K562 (cell line): Measurements from ENCODE around the gene DAB1. TPM values are rescaled to one million over a fixed set of nuclear protein-coding genes. Genes with fewer than 3 reads are reported as not detected.
A peak's percentile ranks its signal among the peaks of the same experiment; 100 is the strongest.

Experiments used
- ATAC-seq: fragments of 200-7000 bp; cut with Tn5 transposase; 3 replicates; pipeline ENCODE4 v1.9.1; 2020; ENCODE audit warnings: moderate library complexity
- BruUV-seq: library from RNA; stranded (reverse); fragments of 400-500 nt; replicated peaks from 2 replicates; lab custom pipeline; 2021; lab: Mats Ljungman, UMichigan
- CTCF ChIA-PET: fragments of 300-600 bp; formaldehyde crosslinking; extraction: SDS; loops from one replicate; lab custom pipeline; 2021; ENCODE audit warnings: low intra/inter-chr PET ratio; lab: Yijun Ruan, JAX
- POLR2A ChIA-PET: fragments of 300-600, 350-650 bp; sonication (Branson Sonifier 250); formaldehyde crosslinking; extraction: SDS; loops from one replicate; lab custom pipeline; 2021; ENCODE audit warnings: antibody characterized with exemption, inconsistent platforms; lab: Yijun Ruan, JAX
- DNase-seq, 4 experiments: peaks; one replicate each; pipeline versions ENCODE4 v3.0.0 to v3.0.0-alpha.2; 2011 to 2018; ENCODE audit warnings: low spot score in 3 of 4, mixed read lengths in 3 of 4; ENCODE audit errors: extremely low read depth in 1 of 4
- FAIRE-seq: peaks from 2 replicates; lab custom pipeline; 2011; peaks lifted over from hg19 to GRCh38; lab: Jason Lieb, UNC
- H2AFZ ChIP-seq: 2 replicates; pipeline ENCODE4 v1.6.0; 2011; ENCODE audit warnings: low read depth, low read length, control low read depth, inconsistent platforms
- H3K27ac ChIP-seq: fragments of 200-600 bp; 3 replicates; pipeline ENCODE4 v1.8.0; 2011; ENCODE audit warnings: low read depth, mild to moderate bottlenecking, control low read depth, inconsistent platforms, low read length, moderate library complexity, mixed read lengths; ENCODE audit errors: extremely low read depth
- H3K27me3 ChIP-seq, 2 experiments: fragments of 300-600 bp in 1 of 2; 2 replicates in 1 of 2; 3 replicates in 1 of 2; pipeline versions ENCODE4 v1.6.0 to v1.8.0; 2011; ENCODE audit warnings: inconsistent platforms in 2 of 2, low read length in 2 of 2, mild to moderate bottlenecking in 1 of 2, mixed read lengths in 1 of 2, moderate library complexity in 1 of 2; ENCODE audit not compliant: control insufficient read depth in 2 of 2, insufficient read depth in 2 of 2
- H3K36me3 ChIP-seq: fragments of 300-600 bp; 3 replicates; pipeline ENCODE4 v1.8.0; 2011; ENCODE audit warnings: mild to moderate bottlenecking, low read length, inconsistent platforms; ENCODE audit not compliant: control insufficient read depth, insufficient read depth
- H3K4me1 ChIP-seq, 2 experiments: fragments of 200-600 bp in 1 of 2; replicated peaks in 1 of 2; 2 replicates in 1 of 2; 3 replicates in 1 of 2; pipeline versions ENCODE4 v1.5.1 to v1.8.0; 2011; ENCODE audit warnings: inconsistent platforms in 2 of 2, low read length in 2 of 2, mild to moderate bottlenecking in 1 of 2, mixed read lengths in 1 of 2, moderate library complexity in 1 of 2; ENCODE audit not compliant: control insufficient read depth in 2 of 2, insufficient read depth in 2 of 2
- H3K4me2 ChIP-seq: 2 replicates; pipeline ENCODE4 v1.6.1; 2011; ENCODE audit warnings: low read length, control low read depth, inconsistent platforms, mixed read lengths; ENCODE audit not compliant: insufficient read depth
- H3K4me3 ChIP-seq: fragments of 200-600 bp; sonication (generic), shearing (Covaris generic); 2 replicates; pipeline ENCODE4 v1.5.1; 2016; ENCODE audit warnings: control low read depth, inconsistent platforms
- H3K79me2 ChIP-seq: fragments of 200-600 bp; 3 replicates; pipeline ENCODE4 v1.8.0; 2011; ENCODE audit warnings: low read length, inconsistent platforms; ENCODE audit not compliant: control insufficient read depth, insufficient read depth
- H3K9ac ChIP-seq, 2 experiments: 2 replicates each; pipeline versions ENCODE4 v1.6.0 to v1.6.1; 2011; ENCODE audit warnings: low read depth in 2 of 2, low read length in 2 of 2, control low read depth in 1 of 2, inconsistent platforms in 1 of 2, mild to moderate bottlenecking in 1 of 2, mixed read lengths in 1 of 2; ENCODE audit not compliant: insufficient read depth in 1 of 2
- H3K9me1 ChIP-seq: one replicate; pipeline ENCODE4 v1.6.0; 2011; ENCODE audit warnings: inconsistent platforms, mild to moderate bottlenecking, low read length, moderate library complexity; ENCODE audit not compliant: control insufficient read depth, insufficient read depth
- H3K9me3 ChIP-seq: replicated peaks from 2 replicates; pipeline ENCODE4 v1.5.1; 2011; ENCODE audit warnings: low read depth, low read length, inconsistent platforms; ENCODE audit not compliant: control insufficient read depth, insufficient read depth
- H4K20me1 ChIP-seq: replicated peaks from 2 replicates; pipeline ENCODE4 v1.6.1; 2011; ENCODE audit warnings: low read length, inconsistent platforms, mixed read lengths; ENCODE audit not compliant: control insufficient read depth, insufficient read depth
- BRD4 ChIP-seq: fragments of 200-600 bp; sonication (generic); IDR thresholded peaks from 2 replicates; pipeline ENCODE4 v1.6.1; 2017; ENCODE audit warnings: inconsistent platforms
- C11orf30 ChIP-seq: fragments of 450-650 bp; IDR thresholded peaks from 2 replicates; pipeline ENCODE4 v1.6.1; 2016; ENCODE audit warnings: low read depth, mild to moderate bottlenecking
- CBX1 ChIP-seq: sonication (generic); IDR thresholded peaks from 2 replicates; pipeline ENCODE4 v1.6.1; 2016; ENCODE audit warnings: antibody characterized with exemption, low read depth, mild to moderate bottlenecking
- FOSL1 ChIP-seq: fragments of 200-800 bp; sonication (Bioruptor generic); conservative IDR thresholded peaks from 2 replicates; pipeline ENCODE4 v1.6.1; 2016; ENCODE audit warnings: missing genetic modification characterization, missing compliant biosample characterization
- FOXM1 ChIP-seq, 2 experiments: fragments of 450-650 bp in 1 of 2; sonication (generic) in 1 of 2; formaldehyde crosslinking in 1 of 2; IDR thresholded peaks; 2 replicates each; pipeline versions ENCODE4 v1.6.1 to v1.9.0; 2017 to 2022; ENCODE audit warnings: low read depth in 2 of 2, mild to moderate bottlenecking in 2 of 2, missing genetic modification reagents in 1 of 2, moderate library complexity in 1 of 2
- HNRNPL ChIP-seq: fragments of 200-400 bp; formaldehyde crosslinking; IDR thresholded peaks from 2 replicates; pipeline ENCODE4 v1.6.1; 2017; ENCODE audit warnings: low read depth, mild to moderate bottlenecking, low read length
- KAT2B ChIP-seq: IDR thresholded peaks from one replicate; pipeline ENCODE4 v1.6.1; 2012; ENCODE audit warnings: low read depth, mild to moderate bottlenecking, control low read depth, inconsistent platforms, low read length, moderate library complexity
- LEF1 ChIP-seq: fragments of 450-650 bp; IDR thresholded peaks from 2 replicates; pipeline ENCODE4 v1.6.1; 2016; ENCODE audit warnings: mild to moderate bottlenecking
- MAFF ChIP-seq: IDR thresholded peaks from 2 replicates; pipeline ENCODE4 v1.6.1; 2012; ENCODE audit warnings: low read length, improper control_type of control experiment
- MAFG ChIP-seq: fragments of 450-650 bp; conservative IDR thresholded peaks from 2 replicates; pipeline ENCODE4 v1.6.1; 2016; ENCODE audit warnings: missing genetic modification characterization, missing compliant biosample characterization
- MAFK ChIP-seq: IDR thresholded peaks from 2 replicates; pipeline ENCODE4 v1.6.1; 2011; ENCODE audit warnings: low read length, improper control_type of control experiment
- PML ChIP-seq: IDR thresholded peaks from 2 replicates; pipeline ENCODE4 v1.6.1; 2012; ENCODE audit warnings: low read length, inconsistent platforms
- RBM22 ChIP-seq: fragments of 200-400 bp; formaldehyde crosslinking; IDR thresholded peaks from 2 replicates; pipeline ENCODE4 v1.6.1; 2018; ENCODE audit warnings: low read length, low read depth; ENCODE audit not compliant: poor library complexity, severe bottlenecking
- TEAD4 ChIP-seq, 2 experiments: sonication (generic) in 1 of 2; formaldehyde crosslinking in 1 of 2; IDR thresholded peaks; 2 replicates each; pipeline versions ENCODE4 v1.6.1 to v1.8.0; 2012 to 2022; ENCODE audit warnings: borderline replicate concordance in 1 of 2, inconsistent platforms in 1 of 2, low read length in 1 of 2, mild to moderate bottlenecking in 1 of 2, missing genetic modification reagents in 1 of 2
- U2AF2 ChIP-seq: fragments of 200-400 bp; formaldehyde crosslinking; optimal IDR thresholded peaks from 2 replicates; pipeline ENCODE3; 2017; ENCODE audit warnings: low read depth, mild to moderate bottlenecking, low read length
- ZNF316 ChIP-seq: fragments of 450-650 bp; IDR thresholded peaks from 2 replicates; pipeline ENCODE4 v1.6.1; 2016
- ZNF717 ChIP-seq: fragments of 250-450 bp; sonication (Bioruptor Pico); IDR thresholded peaks from 2 replicates; pipeline ENCODE4 v1.5.0; 2021
- ZNF77 ChIP-seq: fragments of 250-450 bp; sonication (Bioruptor Pico); IDR thresholded peaks from 2 replicates; pipeline ENCODE4 v1.5.0; 2020
- WGBS: fragments of 100-300 bp; shearing (Covaris generic); methylation state at CpG from one replicate; pipeline ENCODE4 v1.1.6; 2016; ENCODE audit warnings: low coverage, mixed read lengths; ENCODE audit not compliant: insufficient coverage; ENCODE audit errors: missing lambda C conversion rate; 5-methylcytosine and 5-hydroxymethylcytosine counted together
- in situ Hi-C: fragments of 300-500 bp; cut with MboI; formaldehyde crosslinking; loops from 4 replicates; pipeline ENCODE4 v1.15.0; 2018; ENCODE audit warnings: inconsistent platforms, mixed read lengths
- intact Hi-C: fragments of 100-400 bp; cut with micrococcal nuclease; formaldehyde crosslinking; loops from 2 replicates; pipeline ENCODE4 v1.14.2; 2022
- polyA plus RNA-seq, 8 experiments: library from polyadenylated mRNA; depleted of rRNA in 4 of 8; stranded (reverse) in 5 of 8; unstranded in 3 of 8; fragments of >200 nt; fragmentation: Nextera tagmentation in 2 of 8; fragmentation: Illumina TruSeq in 1 of 8; extraction: Ambion mirVana in 2 of 8; extraction: Trizol in 1 of 8; gene quantifications; 2 replicates each; pipeline versions ENCODE4 v1.2.1 to v1.2.3, GENCODE V29; 2011 to 2014; ENCODE audit warnings: inconsistent platforms in 1 of 8, missing spikeins in 1 of 8
- total RNA-seq, 7 experiments: library from RNA; depleted of rRNA in 6 of 7; stranded (reverse); fragments of >200 nt in 6 of 7; fragmentation: Illumina TruSeq in 2 of 7; extraction: Trizol in 2 of 7; gene quantifications; 2 replicates each; pipeline versions ENCODE4 v1.2.1 to v1.2.3, GENCODE V29; 2011 to 2021; ENCODE audit warnings: low replicate concordance in 1 of 7
- TF ChIP-seq, protein P1 (sequence below): fragments of 250-450 bp; sonication (Bioruptor Pico); IDR thresholded peaks from 2 replicates; pipeline ENCODE4 v1.9.0; 2021; ENCODE audit warnings: mild to moderate bottlenecking, inconsistent platforms
- TF ChIP-seq, protein P2 (sequence below): fragments of 450-650 bp; conservative IDR thresholded peaks from 2 replicates; pipeline ENCODE4 v1.6.1; 2016; ENCODE audit warnings: missing genetic modification characterization, low read depth, mild to moderate bottlenecking, control low read depth, missing compliant biosample characterization
- TF ChIP-seq, protein P3 (sequence below), 2 experiments: fragments of 250-450 bp in 1 of 2; fragments of 450-650 bp in 1 of 2; sonication (Bioruptor Pico) in 1 of 2; IDR thresholded peaks; 2 replicates each; pipeline versions ENCODE4 v1.6.1 to v1.8.0; 2016 to 2021; ENCODE audit warnings: mild to moderate bottlenecking in 2 of 2, moderate library complexity in 2 of 2, missing compliant biosample characterization in 1 of 2, missing genetic modification characterization in 1 of 2

The DAB1 gene
- total and polyA plus RNA-seq, 9 of the 15 experiments (the other 6 are each of a cell fraction or from before 2014, with no cell fraction given), result not detected

DNA sequence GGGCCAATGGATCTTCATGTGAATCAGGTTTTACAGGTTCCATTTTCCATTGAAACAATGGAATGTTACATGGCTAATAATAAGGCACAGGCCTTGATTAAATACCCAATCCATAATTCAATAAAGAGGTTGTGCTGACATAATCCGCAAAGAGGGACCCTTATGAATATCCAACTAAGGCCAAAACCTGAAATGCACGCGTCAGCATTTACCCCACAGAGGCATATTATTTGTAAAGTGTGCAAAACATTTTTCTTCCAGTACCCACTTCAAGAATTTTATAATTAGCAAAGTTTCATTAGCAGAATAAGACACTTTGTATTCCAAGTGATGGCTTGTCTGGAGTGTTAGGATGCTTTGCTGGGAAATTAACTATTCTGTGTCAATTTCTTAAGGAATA lies 237.4 kb downstream of the DAB1 start:
- no TSS peak for BruUV-seq
- H3K9me3 ChIP-seq, result no peaks in the 10 kb centered on the region
- H4K20me1 ChIP-seq, result no peaks in the 10 kb centered on the region
- H3K27me3 ChIP-seq, result peaks cover 2 to 19% of the 10 kb centered on the region in 2 experiments; a peak in 4 of 5 replicates
- no peaks in the 10 kb centered on the region for H3K36me3 ChIP-seq
- DNase-seq (no peak), ATAC-seq (no peak), FAIRE-seq (no peak)
- H3K4me2 ChIP-seq, result no peak overlapping the region
- intact Hi-C loops (no loop called here), in situ Hi-C loops (no loop called here)
- H3K4me3 ChIP-seq, result no peak overlapping the region
- H3K79me2 ChIP-seq, result no peaks in the 10 kb centered on the region
- 0% methylated on average over 3 of the region's 3 CpGs for WGBS
- no peak overlapping the region for H2AFZ ChIP-seq
- no peaks in the 10 kb centered on the region for H3K9me1 ChIP-seq
- no peak overlapping the region for H3K27ac ChIP-seq
- no peaks in the 10 kb centered on the region for H3K4me1 ChIP-seq
- H3K9ac ChIP-seq, result no peak overlapping the region
- ChIA-PET POLR2A (no interaction called here), CTCF (no interaction called here)
- no peak for TF ChIP-seq BRD4
- no peak for TF ChIP-seq FOXM1 (IDR thresholded peaks at IDR 0.05; ENCODE audit: low read depth)
- TF ChIP-seq FOXM1 (CRISPR knock-in tag; IDR thresholded peaks at IDR 0.05; ENCODE audit: low read depth), result no peak
- no peak for TF ChIP-seq ZNF77
- no peak for TF ChIP-seq CBX1
- no peak for TF ChIP-seq U2AF2
- no peak for TF ChIP-seq TEAD4 (IDR thresholded peaks at IDR 0.05; ENCODE audit: low read length)
- no peak for TF ChIP-seq TEAD4 (CRISPR knock-in tag; IDR thresholded peaks at IDR 0.05; ENCODE audit: borderline replicate concordance)
- TF ChIP-seq FOSL1, result no peak
- TF ChIP-seq, protein P1, sequence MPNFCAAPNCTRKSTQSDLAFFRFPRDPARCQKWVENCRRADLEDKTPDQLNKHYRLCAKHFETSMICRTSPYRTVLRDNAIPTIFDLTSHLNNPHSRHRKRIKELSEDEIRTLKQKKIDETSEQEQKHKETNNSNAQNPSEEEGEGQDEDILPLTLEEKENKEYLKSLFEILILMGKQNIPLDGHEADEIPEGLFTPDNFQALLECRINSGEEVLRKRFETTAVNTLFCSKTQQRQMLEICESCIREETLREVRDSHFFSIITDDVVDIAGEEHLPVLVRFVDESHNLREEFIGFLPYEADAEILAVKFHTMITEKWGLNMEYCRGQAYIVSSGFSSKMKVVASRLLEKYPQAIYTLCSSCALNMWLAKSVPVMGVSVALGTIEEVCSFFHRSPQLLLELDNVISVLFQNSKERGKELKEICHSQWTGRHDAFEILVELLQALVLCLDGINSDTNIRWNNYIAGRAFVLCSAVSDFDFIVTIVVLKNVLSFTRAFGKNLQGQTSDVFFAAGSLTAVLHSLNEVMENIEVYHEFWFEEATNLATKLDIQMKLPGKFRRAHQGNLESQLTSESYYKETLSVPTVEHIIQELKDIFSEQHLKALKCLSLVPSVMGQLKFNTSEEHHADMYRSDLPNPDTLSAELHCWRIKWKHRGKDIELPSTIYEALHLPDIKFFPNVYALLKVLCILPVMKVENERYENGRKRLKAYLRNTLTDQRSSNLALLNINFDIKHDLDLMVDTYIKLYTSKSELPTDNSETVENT, result no peak
- no peak for TF ChIP-seq PML
- no peak for TF ChIP-seq KAT2B
- TF ChIP-seq MAFG (tag), result 0 out of 2 replicates have a peak, but pooled peaks have one; percentile 25
- no peak for TF ChIP-seq RBM22
- no peak for TF ChIP-seq HNRNPL
- peak; percentile 45; the same call in 1 of the 2 replicates for TF ChIP-seq MAFF
- TF ChIP-seq ZNF316, result peak; percentile 51
- TF ChIP-seq LEF1, result no peak
- TF ChIP-seq, protein P2, sequence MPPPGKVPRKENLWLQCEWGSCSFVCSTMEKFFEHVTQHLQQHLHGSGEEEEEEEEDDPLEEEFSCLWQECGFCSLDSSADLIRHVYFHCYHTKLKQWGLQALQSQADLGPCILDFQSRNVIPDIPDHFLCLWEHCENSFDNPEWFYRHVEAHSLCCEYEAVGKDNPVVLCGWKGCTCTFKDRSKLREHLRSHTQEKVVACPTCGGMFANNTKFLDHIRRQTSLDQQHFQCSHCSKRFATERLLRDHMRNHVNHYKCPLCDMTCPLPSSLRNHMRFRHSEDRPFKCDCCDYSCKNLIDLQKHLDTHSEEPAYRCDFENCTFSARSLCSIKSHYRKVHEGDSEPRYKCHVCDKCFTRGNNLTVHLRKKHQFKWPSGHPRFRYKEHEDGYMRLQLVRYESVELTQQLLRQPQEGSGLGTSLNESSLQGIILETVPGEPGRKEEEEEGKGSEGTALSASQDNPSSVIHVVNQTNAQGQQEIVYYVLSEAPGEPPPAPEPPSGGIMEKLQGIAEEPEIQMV (tag), result no peak
- peak; percentile 65 for TF ChIP-seq MAFK
- TF ChIP-seq C11orf30, result peak; percentile 37; the same call in 1 of the 2 replicates
- no peak for TF ChIP-seq ZNF717 (CRISPR knock-in tag)
- TF ChIP-seq, protein P3, sequence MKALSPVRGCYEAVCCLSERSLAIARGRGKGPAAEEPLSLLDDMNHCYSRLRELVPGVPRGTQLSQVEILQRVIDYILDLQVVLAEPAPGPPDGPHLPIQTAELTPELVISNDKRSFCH (CRISPR knock-in tag; IDR thresholded peaks at IDR 0.05), result no peak
- TF ChIP-seq, protein P3 (tag; IDR thresholded peaks at IDR 0.05), result no peak
